HEK293 (cell line): ENCODE measurements around the gene CDH22.

Experiments
- CTCF ChIP-seq: fragments of 450-650 bp; formaldehyde crosslinking; IDR thresholded peaks from 2 replicates; pipeline ENCODE4 v1.5.1; 2016; ENCODE audit warnings: missing biosample characterization, missing genetic modification characterization
- HIC1 ChIP-seq: fragments of 450-650 bp; formaldehyde crosslinking; IDR thresholded peaks from 2 replicates; pipeline ENCODE4 v1.5.1; 2016; ENCODE audit warnings: missing biosample characterization, missing genetic modification characterization
- KLF10 ChIP-seq: fragments of 450-650 bp; IDR thresholded peaks from 2 replicates; pipeline ENCODE4 v1.5.1; 2018; ENCODE audit warnings: missing biosample characterization, mild to moderate bottlenecking, missing genetic modification characterization
- OVOL3 ChIP-seq: fragments of 450-650 bp; formaldehyde crosslinking; IDR thresholded peaks from 2 replicates; pipeline ENCODE4 v1.5.1; 2016; ENCODE audit warnings: missing biosample characterization, missing genetic modification characterization
- SP2 ChIP-seq: fragments of 450-650 bp; formaldehyde crosslinking; IDR thresholded peaks from 2 replicates; pipeline ENCODE4 v1.5.1; 2016; ENCODE audit warnings: missing biosample characterization, missing genetic modification characterization
- WT1 ChIP-seq: fragments of 450-650 bp; formaldehyde crosslinking; IDR thresholded peaks from 2 replicates; pipeline ENCODE4 v1.5.1; 2016; ENCODE audit warnings: missing biosample characterization, missing genetic modification characterization
- YY1 ChIP-seq: fragments of 450-650 bp; formaldehyde crosslinking; IDR thresholded peaks from 2 replicates; pipeline ENCODE4 v1.5.1; 2018; ENCODE audit warnings: missing biosample characterization, missing genetic modification characterization
- ZBTB11 ChIP-seq: fragments of 450-650 bp; formaldehyde crosslinking; conservative IDR thresholded peaks from 2 replicates; pipeline ENCODE4 v1.5.1; 2016; ENCODE audit warnings: low read depth, missing biosample characterization, missing genetic modification characterization
- ZBTB17 ChIP-seq: fragments of 450-650 bp; formaldehyde crosslinking; IDR thresholded peaks from 2 replicates; pipeline ENCODE4 v1.5.1; 2016; ENCODE audit warnings: missing biosample characterization, missing genetic modification characterization
- ZBTB48 ChIP-seq: fragments of 450-650 bp; formaldehyde crosslinking; IDR thresholded peaks from 2 replicates; pipeline ENCODE4 v1.5.1; 2016; ENCODE audit warnings: missing biosample characterization, missing genetic modification characterization
- ZBTB49 ChIP-seq: fragments of 450-650 bp; formaldehyde crosslinking; IDR thresholded peaks from 2 replicates; pipeline ENCODE4 v1.5.1; 2016; ENCODE audit warnings: missing biosample characterization, missing genetic modification characterization, low read depth
- ZNF112 ChIP-seq: fragments of 450-650 bp; formaldehyde crosslinking; IDR thresholded peaks from 2 replicates; pipeline ENCODE4 v1.5.0; 2017; ENCODE audit warnings: missing biosample characterization, missing genetic modification characterization
- ZNF132 ChIP-seq: fragments of 450-650 bp; formaldehyde crosslinking; IDR thresholded peaks from 2 replicates; pipeline ENCODE4 v1.5.1; 2017; ENCODE audit warnings: missing biosample characterization, missing genetic modification characterization, borderline replicate concordance
- ZNF155 ChIP-seq: fragments of 450-650 bp; formaldehyde crosslinking; IDR thresholded peaks from 2 replicates; pipeline ENCODE4 v1.5.1; 2016; ENCODE audit warnings: missing biosample characterization, missing genetic modification characterization
- ZNF16 ChIP-seq: fragments of 450-650 bp; formaldehyde crosslinking; IDR thresholded peaks from 2 replicates; pipeline ENCODE4 v1.5.1; 2016; ENCODE audit warnings: low read depth, missing biosample characterization, missing genetic modification characterization
- ZNF169 ChIP-seq: fragments of 450-650 bp; formaldehyde crosslinking; IDR thresholded peaks from 2 replicates; pipeline ENCODE4 v1.5.1; 2016; ENCODE audit warnings: missing biosample characterization, missing genetic modification characterization
- ZNF19 ChIP-seq: fragments of 450-650 bp; formaldehyde crosslinking; IDR thresholded peaks from 2 replicates; pipeline ENCODE4; 2016; ENCODE audit warnings: missing biosample characterization, missing genetic modification characterization, low read depth
- ZNF221 ChIP-seq: fragments of 450-650 bp; formaldehyde crosslinking; IDR thresholded peaks from 2 replicates; pipeline ENCODE4 v1.5.1; 2017; ENCODE audit warnings: missing biosample characterization, missing genetic modification characterization, borderline replicate concordance
- ZNF266 ChIP-seq: fragments of 450-650 bp; formaldehyde crosslinking; IDR thresholded peaks from 2 replicates; pipeline ENCODE4 v1.5.1; 2016; ENCODE audit warnings: missing biosample characterization, missing genetic modification characterization, low read depth
- ZNF341 ChIP-seq: fragments of 450-650 bp; formaldehyde crosslinking; IDR thresholded peaks from 2 replicates; pipeline ENCODE4; 2016; ENCODE audit warnings: low read depth, missing biosample characterization, missing genetic modification characterization
- ZNF391 ChIP-seq: fragments of 450-650 bp; formaldehyde crosslinking; IDR thresholded peaks from 2 replicates; pipeline ENCODE4 v1.5.1; 2016; ENCODE audit warnings: low read depth, missing biosample characterization, missing genetic modification characterization, borderline replicate concordance
- ZNF426 ChIP-seq: fragments of 450-650 bp; formaldehyde crosslinking; IDR thresholded peaks from 2 replicates; pipeline ENCODE4 v1.5.1; 2017; ENCODE audit warnings: missing biosample characterization, missing genetic modification characterization, mild to moderate bottlenecking, inconsistent platforms, moderate library complexity
- ZNF510 ChIP-seq: fragments of 450-650 bp; formaldehyde crosslinking; IDR thresholded peaks from 2 replicates; pipeline ENCODE4 v1.5.1; 2018; ENCODE audit warnings: mild to moderate bottlenecking, missing genetic modification characterization, missing biosample characterization; ENCODE audit not compliant: insufficient replicate concordance
- ZNF521 ChIP-seq: fragments of 450-650 bp; formaldehyde crosslinking; IDR thresholded peaks from 2 replicates; pipeline ENCODE4 v1.5.1; 2017; ENCODE audit warnings: missing biosample characterization, mild to moderate bottlenecking, missing genetic modification characterization
- ZNF560 ChIP-seq: fragments of 450-650 bp; formaldehyde crosslinking; IDR thresholded peaks from 2 replicates; pipeline ENCODE4 v1.5.1; 2017; ENCODE audit warnings: missing biosample characterization, missing genetic modification characterization, borderline replicate concordance
- ZNF561 ChIP-seq: fragments of 450-650 bp; IDR thresholded peaks from 2 replicates; pipeline ENCODE4 v1.5.1; 2018; ENCODE audit warnings: missing biosample characterization, missing genetic modification characterization, borderline replicate concordance
- ZNF585B ChIP-seq: fragments of 450-650 bp; formaldehyde crosslinking; IDR thresholded peaks from 2 replicates; pipeline ENCODE4 v1.5.1; 2016; ENCODE audit warnings: missing biosample characterization, missing genetic modification characterization
- ZNF600 ChIP-seq: fragments of 450-650 bp; formaldehyde crosslinking; IDR thresholded peaks from 2 replicates; pipeline ENCODE4 v1.5.1; 2016; ENCODE audit warnings: missing biosample characterization, missing genetic modification characterization
- ZNF654 ChIP-seq: fragments of 450-650 bp; formaldehyde crosslinking; IDR thresholded peaks from 2 replicates; pipeline ENCODE4 v1.5.1; 2016; ENCODE audit warnings: low read depth, missing biosample characterization, missing genetic modification characterization
- ZNF701 ChIP-seq: fragments of 450-650 bp; formaldehyde crosslinking; IDR thresholded peaks from 2 replicates; pipeline ENCODE4 v1.5.1; 2016; ENCODE audit warnings: missing biosample characterization, missing genetic modification characterization
- ZNF76 ChIP-seq: fragments of 450-650 bp; formaldehyde crosslinking; IDR thresholded peaks from 2 replicates; pipeline ENCODE4; 2016; ENCODE audit warnings: low read depth, missing biosample characterization, missing genetic modification characterization, borderline replicate concordance
- ZNF792 ChIP-seq: fragments of 450-650 bp; formaldehyde crosslinking; IDR thresholded peaks from 2 replicates; pipeline ENCODE4 v1.5.1; 2016; ENCODE audit warnings: missing biosample characterization, missing genetic modification characterization
- ZNF830 ChIP-seq: fragments of 450-650 bp; IDR thresholded peaks from 2 replicates; pipeline ENCODE4 v1.5.0; 2018; ENCODE audit warnings: missing biosample characterization, missing genetic modification characterization, low read depth, mild to moderate bottlenecking, moderate library complexity

CDH22 gene

GRCh38 chr20:46253391-46253790 is 54.9 kb downstream of the CDH22 start (continued):
- no peak for TF ChIP-seq ZNF112 (tag by site-specific recombination)
- no peak for TF ChIP-seq ZNF830 (tag by site-specific recombination)
- peak; percentile 99 for TF ChIP-seq ZNF600 (tag by site-specific recombination)
- no peak for TF ChIP-seq ZNF426
- TF ChIP-seq ZNF132: no peak
- no peak for TF ChIP-seq ZNF792
- no peak for TF ChIP-seq SP2 (tag by site-specific recombination)
- TF ChIP-seq ZNF169: no peak
- TF ChIP-seq OVOL3: no peak
- TF ChIP-seq ZNF155 (tag by site-specific recombination): no peak
- TF ChIP-seq ZNF16 (tag by site-specific recombination): no peak
- no peak for TF ChIP-seq ZNF510 (tag by site-specific recombination)
- TF ChIP-seq ZNF521 (tag by site-specific recombination): no peak
- no peak for TF ChIP-seq ZNF76
- TF ChIP-seq CTCF (tag by site-specific recombination): no peak; the same call in none of the 2 replicates
- peak; percentile 74 for TF ChIP-seq ZBTB11 (tag by site-specific recombination)
- no peak for TF ChIP-seq ZNF391 (tag by site-specific recombination)
- TF ChIP-seq KLF10 (tag by site-specific recombination): no peak
- no peak for TF ChIP-seq ZNF221 (tag by site-specific recombination)
- no peak for TF ChIP-seq ZNF560 (tag by site-specific recombination)
- no peak for TF ChIP-seq ZNF585B (tag by site-specific recombination)
- TF ChIP-seq ZNF266 (tag by site-specific recombination): no peak
- TF ChIP-seq ZBTB49 (tag by site-specific recombination): no peak
- TF ChIP-seq HIC1: no peak
- peak; percentile 33; the same call in 1 of the 2 replicates for TF ChIP-seq ZBTB17 (tag by site-specific recombination)
- 0 out of 2 replicates have a peak, but pooled peaks have one; percentile 44 for TF ChIP-seq ZNF341
- TF ChIP-seq ZNF19: no peak
- no peak for TF ChIP-seq ZNF561 (tag by site-specific recombination)
- TF ChIP-seq ZNF654 (tag by site-specific recombination): peak; percentile 35; the same call in 1 of the 2 replicates
- TF ChIP-seq ZNF701 (tag by site-specific recombination): no peak
- TF ChIP-seq ZBTB48: no peak
- no peak for TF ChIP-seq WT1 (tag by site-specific recombination)
- no peak for TF ChIP-seq YY1 (tag by site-specific recombination)
